OCI-LY3 (cell line): ENCODE measurements around the gene DCUN1D4.

Experiments used
- CTCF ChIP-seq: fragments of 200-600, 300-600 bp; sonication (generic); IDR thresholded peaks from 2 replicates; pipeline ENCODE4 v1.5.1; 2014; ENCODE audit warnings: antibody characterized with exemption, low read length, low read depth
- EZH2phosphoT487 ChIP-seq: fragments of 200-600 bp; shearing (Covaris generic); IDR thresholded peaks from 2 replicates; pipeline ENCODE4 v1.6.1; 2018; ENCODE audit warnings: antibody characterized with exemption, mixed run types, low read depth

DNA sequence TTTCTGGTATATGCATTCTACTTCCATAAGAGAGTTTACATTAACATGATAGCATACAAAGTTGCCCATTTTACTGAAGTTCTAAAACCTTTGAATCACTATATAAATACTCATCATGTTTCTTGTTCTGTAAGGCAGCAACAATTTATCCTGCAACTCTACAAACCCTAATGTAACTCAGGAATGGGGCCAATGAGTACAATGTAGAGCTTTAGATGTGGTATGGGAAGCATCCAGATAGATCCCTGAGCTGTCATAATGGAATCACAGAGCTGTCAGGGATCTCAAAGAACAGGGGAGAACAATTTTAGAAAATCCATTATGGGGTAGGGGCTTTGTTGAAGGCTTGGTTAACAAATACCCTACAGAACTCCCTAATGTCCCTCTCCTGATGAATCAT is 88.5 kb downstream of the DCUN1D4 start:
- no peak for TF ChIP-seq CTCF
- TF ChIP-seq EZH2phosphoT487 = no peak
